ENCODE measurements around the gene HS6ST3.
A peak's percentile ranks its signal among the peaks of the same experiment; 100 is the strongest.

The HS6ST3 gene

DNA sequence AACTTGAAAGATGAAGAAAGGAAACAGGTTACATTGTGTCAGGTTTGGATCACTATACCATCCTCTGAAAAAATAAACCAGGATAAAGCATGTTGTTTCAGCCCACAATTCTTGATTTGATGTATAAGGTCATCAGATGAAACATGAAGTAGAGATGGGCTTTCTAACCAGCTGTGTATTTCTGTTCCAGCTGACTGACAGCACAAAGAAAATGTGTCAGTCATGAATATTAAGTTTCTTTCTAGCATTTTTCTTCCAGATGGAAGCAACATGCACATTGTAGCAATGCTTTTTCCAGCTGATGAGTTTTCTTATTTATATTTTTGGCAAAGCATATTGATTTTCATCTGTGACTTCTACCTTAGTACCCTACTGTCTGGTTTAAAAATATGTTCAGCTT, 704.8 kb downstream of the HS6ST3 start:
- DNase-seq (ENCODE audit: low read depth) = no peak

GRCh38 chr13:96795670-96796069, 705.8 kb downstream of the HS6ST3 start:
- DNase-seq (ENCODE audit: low read depth) = no peak

GRCh38 chr13:96796091-96796633, 706.3 kb downstream of the HS6ST3 start:
- DNase-seq (ENCODE audit: low read depth) = no peak

GRCh38 chr13:96797136-96797535, 707.2 kb downstream of the HS6ST3 start:
- no peak for DNase-seq (ENCODE audit: low read depth)

DNA sequence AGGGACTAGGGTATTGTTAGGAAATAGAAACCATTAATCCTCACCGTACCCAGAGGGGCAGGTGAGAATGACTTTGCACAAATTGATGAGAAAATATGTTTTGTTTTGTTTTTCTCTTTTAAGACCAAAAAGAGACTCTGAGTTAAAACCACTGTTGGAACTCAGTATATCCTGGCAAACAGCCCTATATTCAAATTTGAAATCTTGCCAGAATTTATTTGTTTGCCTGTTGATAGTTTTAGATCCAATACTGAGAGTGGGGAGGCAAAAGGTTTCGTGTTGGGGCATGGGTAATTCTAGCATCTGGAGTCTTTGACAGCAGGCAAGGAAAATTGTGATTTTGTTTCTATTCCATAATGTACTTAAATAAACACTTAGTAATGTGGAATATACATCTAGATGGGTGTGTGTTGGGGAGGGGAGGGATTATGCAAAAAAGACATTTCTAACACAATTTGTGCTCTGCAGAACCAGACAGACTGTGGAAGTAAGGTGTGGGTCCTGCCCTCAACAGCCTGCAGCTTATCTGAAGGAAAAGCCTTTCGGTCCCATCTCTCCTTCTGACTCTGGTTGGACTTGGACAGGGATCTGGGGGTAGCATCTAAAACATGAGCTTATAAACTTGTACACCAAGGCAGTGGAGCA, 713.7 kb downstream of the HS6ST3 start:
- no peak for DNase-seq (ENCODE audit: low read depth)

DNA sequence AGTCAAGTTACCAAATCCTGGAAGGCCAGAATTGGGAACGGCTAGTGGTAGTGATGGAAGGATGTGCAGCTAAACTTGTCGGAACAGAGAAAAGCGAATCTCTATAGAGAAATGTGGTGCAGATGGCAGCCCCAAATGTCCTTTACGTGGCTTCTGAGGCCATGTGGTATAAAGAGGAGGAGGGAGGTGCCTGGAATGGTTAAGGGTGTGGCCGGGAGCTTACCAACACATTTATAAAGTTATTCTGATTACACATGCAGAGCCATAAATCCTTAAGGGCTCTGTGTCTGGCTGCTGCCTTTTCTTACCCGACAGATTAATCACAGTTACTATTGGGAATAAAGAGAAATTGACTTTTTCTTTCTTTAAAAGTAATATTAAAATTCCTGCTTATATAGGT, 714.3 kb downstream of the HS6ST3 start:
- DNase-seq (ENCODE audit: low read depth) = no peak

DNA sequence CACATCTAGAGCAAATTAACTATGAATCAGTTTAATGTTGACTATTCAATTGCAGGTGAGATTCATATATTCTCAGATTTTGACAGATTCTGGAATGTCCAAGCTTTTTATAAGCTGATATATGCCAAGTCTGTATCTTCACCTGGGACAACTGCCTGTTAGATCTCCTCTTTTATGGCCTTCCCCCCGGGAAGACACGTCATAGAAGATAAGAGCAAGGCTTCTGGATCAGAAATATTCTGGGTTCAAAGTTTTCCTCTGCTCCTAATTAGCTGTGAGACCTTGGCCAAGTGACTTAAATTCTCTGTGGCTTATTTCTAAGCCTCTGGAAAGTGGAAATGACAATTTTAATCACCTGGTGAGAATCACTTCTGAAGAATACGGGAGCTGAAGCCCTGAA, 716.8 kb downstream of the HS6ST3 start:
- no peak for DNase-seq (ENCODE audit: low read depth)

- DNase-seq (ENCODE audit: low read depth) = no peak
Observed at GRCh38 chr13:96809366-96810096, 719.6 kb downstream of the HS6ST3 start.

- no peak for DNase-seq (ENCODE audit: low read depth)
Observed at GRCh38 chr13:96810104-96810503, 720.2 kb downstream of the HS6ST3 start.

- DNase-seq (ENCODE audit: low read depth) = no peak
Observed at GRCh38 chr13:96811049-96811448, 721.1 kb downstream of the HS6ST3 start.

DNA sequence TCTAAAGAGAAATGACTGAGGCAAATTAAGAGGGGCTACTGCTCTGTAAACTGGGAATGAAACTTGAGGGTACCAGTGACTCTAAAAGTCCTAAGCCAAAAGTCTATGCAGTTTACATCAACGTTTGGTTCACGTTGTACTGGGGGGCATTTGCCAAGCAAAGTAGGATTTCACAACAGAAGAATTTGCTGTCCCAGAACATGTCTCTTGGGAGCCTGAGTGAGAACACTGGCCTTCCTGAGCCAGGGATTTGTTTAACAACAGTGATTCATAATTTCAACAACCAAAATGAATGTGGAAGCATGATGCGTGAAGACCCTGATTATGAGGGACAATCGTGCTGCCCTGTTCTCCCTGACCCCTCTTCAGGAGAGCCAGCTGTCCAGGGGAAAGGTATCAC, 726.4 kb downstream of the HS6ST3 start:
- peak; percentile 78 for DNase-seq (ENCODE audit: low read depth)

DNA sequence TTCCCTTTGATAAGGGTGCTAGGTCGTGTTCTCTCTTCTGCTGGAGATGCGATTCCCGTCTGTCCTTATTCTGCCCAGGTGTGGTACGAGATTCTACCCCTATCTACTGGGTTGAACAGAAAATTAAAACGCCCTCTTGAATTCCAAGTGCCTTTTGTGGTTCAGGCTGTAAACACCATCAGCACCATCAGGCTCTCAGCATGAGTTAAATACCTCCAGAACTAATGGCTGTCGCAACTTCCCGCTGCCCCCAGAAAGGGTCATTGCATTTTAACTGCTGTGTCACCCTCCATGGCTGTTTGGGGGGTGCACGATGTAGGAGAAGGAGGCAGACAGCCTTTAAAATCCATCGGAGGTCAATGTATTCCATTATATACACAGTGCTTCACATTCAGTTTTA, 727.0 kb downstream of the HS6ST3 start:
- DNase-seq (ENCODE audit: low read depth) = no peak

- DNase-seq (ENCODE audit: low read depth) = peak; percentile 14
Observed at GRCh38 chr13:96817336-96817941, 727.5 kb downstream of the HS6ST3 start.

- DNase-seq (ENCODE audit: low read depth) = no peak
Observed at GRCh38 chr13:96819375-96819774, 729.5 kb downstream of the HS6ST3 start.

DNA sequence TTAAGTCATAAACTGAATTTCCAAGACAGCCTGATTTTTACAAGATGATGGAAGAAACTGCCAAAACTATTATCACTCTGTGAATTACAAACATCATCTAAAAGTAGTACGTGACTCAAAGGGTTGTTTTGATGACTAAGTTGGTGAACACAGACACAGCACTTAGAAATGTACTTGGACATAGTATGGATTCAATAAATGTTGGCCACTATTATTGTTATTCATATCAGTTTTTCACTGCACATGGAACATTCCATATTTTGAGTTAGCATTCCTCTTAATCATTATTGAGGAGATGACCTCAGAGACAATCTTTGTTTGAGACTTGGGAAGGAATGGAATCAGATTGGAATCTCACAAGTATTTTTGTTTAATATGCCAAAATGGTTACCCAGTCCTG, 731.5 kb downstream of the HS6ST3 start:
- DNase-seq (ENCODE audit: low read depth) = peak; percentile 45

DNA sequence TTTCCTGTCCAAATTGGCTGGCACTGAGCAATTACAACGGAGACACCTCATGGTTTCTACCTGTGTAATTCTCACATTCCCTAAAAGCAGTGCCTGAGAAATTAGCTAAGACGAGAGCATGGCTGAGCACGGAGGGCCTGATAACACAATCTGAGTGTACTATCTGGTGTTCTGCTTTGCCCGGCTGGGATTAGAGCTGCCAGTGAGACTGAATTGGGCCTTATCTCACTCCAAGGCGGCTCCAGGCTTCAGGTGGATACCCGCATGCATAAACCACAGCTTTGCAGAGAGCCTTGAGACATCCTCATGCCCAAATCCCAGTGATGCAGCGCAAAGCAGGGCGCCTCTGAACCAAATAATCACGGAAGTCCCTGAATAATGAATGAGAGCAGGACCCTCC, 732.1 kb downstream of the HS6ST3 start:
- no peak for DNase-seq (ENCODE audit: low read depth)

GRCh38 chr13:96822895-96823294, 733.0 kb downstream of the HS6ST3 start:
- DNase-seq (ENCODE audit: low read depth) = peak; percentile 12

GRCh38 chr13:96824140-96824539, 734.2 kb downstream of the HS6ST3 start:
- no peak for DNase-seq (ENCODE audit: low read depth)

DNA sequence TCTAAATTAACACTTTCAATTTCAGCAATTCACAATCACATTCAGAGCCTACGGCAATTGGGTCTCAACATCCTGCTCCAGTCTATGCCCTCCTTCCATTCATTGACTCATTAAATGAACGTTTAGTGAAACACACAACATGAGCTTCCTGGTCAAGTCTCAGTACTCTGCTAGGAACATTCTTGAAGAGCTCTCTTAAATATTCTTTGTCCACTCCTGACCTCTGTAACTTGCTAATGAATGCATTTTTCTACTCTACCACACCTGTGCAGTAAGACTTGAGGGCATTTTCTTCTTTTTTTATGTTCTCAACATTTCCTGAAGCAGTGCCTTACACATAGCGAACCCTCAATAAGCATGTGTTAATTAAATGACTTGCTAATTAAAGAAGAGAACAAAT, 735.7 kb downstream of the HS6ST3 start:
- DNase-seq (ENCODE audit: low read depth) = no peak

GRCh38 chr13:96834626-96835025, 744.7 kb downstream of the HS6ST3 start:
- no peak for DNase-seq (ENCODE audit: low read depth)

GRCh38 chr13:96835546-96835945, 745.6 kb downstream of the HS6ST3 start:
- no peak for DNase-seq (ENCODE audit: low read depth)

DNA sequence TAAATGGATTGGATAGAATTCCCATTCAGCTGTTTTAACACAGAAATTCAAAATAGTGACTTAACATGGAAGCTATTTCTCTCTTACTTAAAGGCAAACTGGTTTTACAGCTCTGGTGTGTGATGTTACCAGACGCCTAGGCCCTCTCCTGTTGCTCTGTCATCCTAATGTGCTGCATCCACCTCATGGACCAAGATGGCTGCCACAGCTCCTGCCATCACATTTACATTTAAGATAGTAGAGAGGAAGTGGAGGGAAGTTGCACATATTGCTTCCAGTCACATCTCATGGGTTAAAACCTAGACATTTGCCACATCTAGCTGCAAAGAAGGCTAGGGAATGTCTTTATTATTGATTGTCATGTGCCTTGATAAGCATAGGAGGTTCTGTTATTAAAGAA, 746.8 kb downstream of the HS6ST3 start:
- DNase-seq (ENCODE audit: low read depth) = no peak

DNA sequence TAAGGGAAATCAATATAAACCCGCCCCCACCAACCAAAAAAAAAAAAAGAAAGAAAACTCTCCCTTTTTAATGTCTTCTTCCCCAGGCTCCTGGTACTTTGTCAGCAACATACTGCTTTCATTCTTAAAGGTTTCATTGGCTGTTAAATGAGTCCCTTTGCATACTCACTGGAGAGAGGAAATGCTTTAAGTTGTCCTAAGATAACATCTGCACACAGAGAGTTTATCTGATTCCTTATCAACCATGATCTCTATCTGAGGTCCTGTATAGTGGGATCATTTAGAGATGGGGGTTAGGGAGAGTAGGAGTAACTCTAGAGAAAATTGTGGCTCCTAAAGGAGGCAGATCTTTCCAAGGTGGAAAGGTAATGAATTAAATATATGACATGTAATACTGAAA, 747.9 kb downstream of the HS6ST3 start:
- DNase-seq (ENCODE audit: low read depth) = no peak

All from fibroblast of the conjunctiva (primary cell).